ENCODE results near the gene MYO10.
"Not testable (repeated sequence)": the region's sequence is repeated elsewhere in the genome, so short reads cannot be mapped to it uniquely, and the experiment has no call there.

The MYO10 gene

DNA sequence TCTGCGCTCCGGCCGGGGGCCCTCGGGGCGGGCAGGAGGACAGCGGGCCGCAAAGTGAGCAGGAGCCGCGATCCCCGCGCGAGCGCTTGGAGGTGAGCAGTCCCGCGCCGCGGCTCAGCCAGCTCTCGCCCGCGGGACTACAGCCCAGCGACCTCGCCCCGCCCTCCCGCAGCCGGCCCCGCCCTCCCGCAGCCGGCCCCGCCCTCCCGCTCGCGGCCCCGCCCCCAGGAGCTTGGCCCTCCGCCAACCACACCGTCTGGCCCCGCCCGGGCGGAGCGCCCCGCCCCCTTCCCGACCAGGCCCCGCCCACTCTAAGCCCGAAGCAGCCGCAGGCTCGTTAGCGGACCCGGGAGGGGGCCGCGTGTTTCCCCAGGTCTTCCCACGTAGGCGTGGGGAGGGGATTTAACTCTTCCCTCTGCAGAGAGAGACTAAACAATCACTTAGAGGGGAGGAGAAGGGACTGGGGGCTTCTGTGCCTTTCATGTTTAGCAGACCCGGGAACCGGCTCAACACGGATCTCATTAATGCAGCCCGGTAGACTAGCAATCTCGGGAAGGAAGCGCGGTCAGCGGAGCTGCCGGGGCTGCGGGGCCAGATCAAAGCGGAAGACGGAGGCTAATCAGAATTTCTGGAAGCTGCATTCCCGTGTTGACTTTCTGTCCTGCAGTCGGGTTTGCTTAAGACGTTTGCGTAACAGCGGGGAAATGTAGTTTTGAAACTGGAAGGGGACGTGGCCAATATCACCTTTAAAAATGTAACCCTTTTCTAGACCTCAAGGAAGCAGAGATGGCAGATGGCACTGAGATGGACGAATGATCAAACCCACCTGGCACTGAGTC, at the start of gene MYO10:
MYO10 (minus strand) TSS at position 139 of the 839 bp plus-strand sequence. CDS start 480 bp downstream, outside the sequence.
- DNase-seq (ENCODE audit: low read depth), result no peak
- peak within 1 kb of the TSS; percentile 45 for H3K4me3 ChIP-seq (ENCODE audit: low read depth, low read length)
- TF ChIP-seq, protein P1, sequence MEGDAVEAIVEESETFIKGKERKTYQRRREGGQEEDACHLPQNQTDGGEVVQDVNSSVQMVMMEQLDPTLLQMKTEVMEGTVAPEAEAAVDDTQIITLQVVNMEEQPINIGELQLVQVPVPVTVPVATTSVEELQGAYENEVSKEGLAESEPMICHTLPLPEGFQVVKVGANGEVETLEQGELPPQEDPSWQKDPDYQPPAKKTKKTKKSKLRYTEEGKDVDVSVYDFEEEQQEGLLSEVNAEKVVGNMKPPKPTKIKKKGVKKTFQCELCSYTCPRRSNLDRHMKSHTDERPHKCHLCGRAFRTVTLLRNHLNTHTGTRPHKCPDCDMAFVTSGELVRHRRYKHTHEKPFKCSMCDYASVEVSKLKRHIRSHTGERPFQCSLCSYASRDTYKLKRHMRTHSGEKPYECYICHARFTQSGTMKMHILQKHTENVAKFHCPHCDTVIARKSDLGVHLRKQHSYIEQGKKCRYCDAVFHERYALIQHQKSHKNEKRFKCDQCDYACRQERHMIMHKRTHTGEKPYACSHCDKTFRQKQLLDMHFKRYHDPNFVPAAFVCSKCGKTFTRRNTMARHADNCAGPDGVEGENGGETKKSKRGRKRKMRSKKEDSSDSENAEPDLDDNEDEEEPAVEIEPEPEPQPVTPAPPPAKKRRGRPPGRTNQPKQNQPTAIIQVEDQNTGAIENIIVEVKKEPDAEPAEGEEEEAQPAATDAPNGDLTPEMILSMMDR (IDR thresholded peaks at IDR 0.05; ENCODE audit: low read depth, low read length, missing control alignments), result no peak

DNA sequence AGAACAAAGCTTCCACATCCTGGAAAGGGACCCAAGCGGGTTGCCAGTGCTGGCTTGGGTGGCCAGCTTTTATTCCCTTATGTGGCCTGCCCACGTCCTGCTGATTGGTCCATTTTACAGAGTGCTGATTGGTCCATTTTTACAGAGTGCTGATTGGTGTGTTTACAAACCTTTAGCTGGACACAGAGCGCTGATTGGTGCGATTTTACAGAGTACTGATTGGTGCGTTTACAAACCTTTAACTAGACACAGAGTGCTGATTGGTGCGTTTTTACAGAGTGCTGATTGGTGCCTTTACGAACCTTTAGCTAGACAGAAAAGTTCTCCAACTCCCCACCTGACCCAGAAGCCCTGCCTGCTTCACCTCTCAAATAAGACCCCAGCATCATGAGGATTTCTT, 49.2 kb upstream of the MYO10 start:
- not testable (repeated sequence) for DNase-seq (ENCODE audit: low read depth); H3K4me3 ChIP-seq (ENCODE audit: low read depth, low read length)

DNA sequence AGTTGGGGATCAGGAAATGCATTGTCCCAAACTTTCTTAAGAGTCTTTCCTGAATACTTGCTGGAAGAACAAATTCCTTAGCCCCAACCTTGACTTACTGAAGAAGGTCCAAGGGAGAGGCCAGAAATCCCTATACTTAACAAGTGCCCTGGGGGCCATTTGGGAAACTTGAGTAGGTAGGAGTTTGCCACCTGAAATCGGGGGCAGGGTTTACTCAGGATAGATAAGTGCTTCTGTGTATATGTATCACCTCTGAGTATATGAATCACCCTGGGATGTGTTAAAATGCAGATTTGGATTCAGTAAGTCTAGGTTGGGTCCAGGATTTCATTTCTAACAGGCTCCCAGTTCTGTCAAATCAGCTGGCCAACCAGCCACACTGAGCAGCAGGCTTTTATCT, 47.9 kb upstream of the MYO10 start:
- DNase-seq (ENCODE audit: low read depth), result no peak
- TF ChIP-seq, protein P1 (IDR thresholded peaks at IDR 0.05; ENCODE audit: low read depth, low read length, missing control alignments), result no peak
- H3K4me3 ChIP-seq (ENCODE audit: low read depth, low read length), result no peak overlapping the region

DNA sequence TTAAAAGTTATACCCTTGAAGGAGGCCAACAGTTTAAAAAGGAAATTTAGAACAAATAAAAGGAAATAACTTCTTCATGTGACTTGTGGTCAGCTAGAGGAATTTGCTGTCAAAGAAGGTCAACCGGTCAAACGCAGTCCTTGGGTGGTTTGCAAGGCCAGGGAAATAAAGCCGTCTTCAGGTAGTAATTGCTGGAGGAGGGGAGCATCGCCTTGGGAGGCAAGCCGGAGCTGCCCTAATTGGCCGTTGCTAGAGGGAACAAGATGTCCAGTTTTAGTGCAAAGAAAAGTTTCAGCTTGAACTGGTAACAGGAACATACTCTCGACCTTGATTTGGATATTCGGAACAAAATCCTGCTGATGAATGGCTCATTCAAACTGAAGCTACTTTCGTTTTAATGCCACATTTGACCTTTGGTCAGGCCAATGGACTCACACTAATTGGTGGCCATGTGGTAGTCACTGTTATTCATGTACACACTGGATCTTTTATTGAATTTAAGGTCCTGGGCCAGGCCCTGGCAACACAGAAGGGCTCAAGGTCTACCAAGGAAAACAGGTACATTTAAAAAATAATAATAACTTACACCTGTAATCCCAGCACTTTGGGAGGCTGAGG, 47.0 kb upstream of the MYO10 start:
- TF ChIP-seq, protein P1 (IDR thresholded peaks at IDR 0.05; ENCODE audit: low read depth, low read length, missing control alignments), result no peak
- no peak for DNase-seq (ENCODE audit: low read depth)
- H3K4me3 ChIP-seq (ENCODE audit: low read depth, low read length), result no peak overlapping the region

DNA sequence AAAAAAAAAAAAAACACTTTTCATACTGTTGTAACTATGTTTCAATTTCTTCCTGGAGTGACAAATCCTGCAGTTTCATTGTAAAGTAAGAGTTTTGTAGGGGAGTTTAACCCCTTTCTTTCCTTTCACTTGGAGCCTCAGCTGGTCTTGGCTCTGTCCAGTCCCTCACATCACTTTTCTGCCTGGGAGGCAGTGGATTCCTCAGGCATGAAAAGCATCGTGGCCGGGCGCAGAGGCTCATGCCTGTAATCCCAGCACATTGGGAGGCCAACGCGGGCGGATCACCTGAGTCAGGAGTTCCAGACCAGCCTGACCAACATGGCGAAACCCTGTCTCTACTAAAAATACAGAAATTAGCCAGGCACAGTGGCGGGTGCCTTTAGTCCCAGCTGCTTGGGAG, 45.6 kb upstream of the MYO10 start:
- no peak for DNase-seq (ENCODE audit: low read depth)
- H3K4me3 ChIP-seq (ENCODE audit: low read depth, low read length), result no peak overlapping the region
- TF ChIP-seq, protein P1 (IDR thresholded peaks at IDR 0.05; ENCODE audit: low read depth, low read length, missing control alignments), result no peak

DNA sequence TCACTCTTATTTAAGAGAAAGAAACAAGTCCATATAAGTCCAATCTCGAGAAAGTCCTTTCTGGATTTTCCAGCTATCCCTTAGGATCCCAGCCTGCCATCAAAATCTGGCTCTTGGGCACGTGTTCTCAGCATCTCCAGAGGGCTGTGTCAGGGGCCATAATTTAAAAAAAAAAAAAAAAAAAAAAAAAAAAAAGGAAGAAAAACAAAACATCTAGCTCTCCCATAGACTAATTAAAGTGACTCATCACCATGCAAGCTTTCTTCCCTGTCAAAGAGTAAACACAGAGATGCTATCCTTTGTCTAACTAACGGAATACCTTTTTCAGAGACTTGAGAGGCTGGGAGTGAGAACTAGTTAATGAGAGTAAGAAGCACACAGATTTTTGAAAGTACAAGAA, 44.9 kb upstream of the MYO10 start:
- TF ChIP-seq, protein P1 (IDR thresholded peaks at IDR 0.05; ENCODE audit: low read depth, low read length, missing control alignments), result no peak
- no peak for DNase-seq (ENCODE audit: low read depth)
- no peak overlapping the region for H3K4me3 ChIP-seq (ENCODE audit: low read depth, low read length)

DNA sequence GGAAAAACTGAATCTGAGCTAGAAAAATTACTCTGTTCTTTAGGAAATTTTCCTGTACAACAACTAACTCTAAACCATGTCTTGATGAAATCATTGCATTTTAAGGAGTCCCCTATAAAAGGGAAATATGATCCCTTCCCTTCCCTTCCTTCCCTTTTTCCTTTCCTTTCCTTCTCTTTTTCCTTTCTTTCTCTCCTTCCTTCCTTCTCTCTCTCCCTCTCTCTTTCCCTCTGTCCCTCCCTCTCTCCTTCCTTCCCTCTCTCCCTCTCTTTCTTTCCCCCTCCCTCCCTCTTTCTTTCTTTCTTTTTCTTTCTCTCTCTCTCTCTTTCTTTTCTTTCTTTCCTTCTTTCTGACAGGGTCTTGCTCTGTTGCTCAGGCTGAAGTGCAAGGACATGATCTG, 42.2 kb upstream of the MYO10 start:
- no peak for DNase-seq (ENCODE audit: low read depth)
- no peak overlapping the region for H3K4me3 ChIP-seq (ENCODE audit: low read depth, low read length)
- TF ChIP-seq, protein P1 (IDR thresholded peaks at IDR 0.05; ENCODE audit: low read depth, low read length, missing control alignments), result no peak
